Smooth muscle cell (in vitro differentiated cells): Measurements from ENCODE around the gene IL1B. TPM values are rescaled to one million over a fixed set of nuclear protein-coding genes. Genes with fewer than 3 reads are reported as not detected.
"Not testable (repeated sequence)": the region's sequence is repeated elsewhere in the genome, so short reads cannot be mapped to it uniquely, and the experiment has no call there.

Source experiments
- DNase-seq: peaks from one replicate; lab custom pipeline; 2025; ENCODE audit not compliant: unreplicated experiment; lab: John Stamatoyannopoulos, UW
- H2AFZ ChIP-seq: fragments of 200-600 bp; sonication (generic); 2 replicates; pipeline ENCODE4 v1.6.0; 2016; ENCODE audit warnings: antibody characterized with exemption, low read depth, mild to moderate bottlenecking
- H3F3A ChIP-seq: fragments of 200-600 bp; sonication (generic); 2 replicates; pipeline ENCODE4 v1.6.0; 2017; ENCODE audit warnings: antibody characterized with exemption, low read depth
- H3K27ac ChIP-seq: fragments of 200-600 bp; sonication (generic); 2 replicates; pipeline ENCODE4 v1.5.1; 2016; ENCODE audit warnings: low read depth, mild to moderate bottlenecking
- H3K27me3 ChIP-seq: fragments of 200-600 bp; sonication (generic); 2 replicates; pipeline ENCODE4 v1.6.1; 2016; ENCODE audit warnings: low read depth, mild to moderate bottlenecking
- H3K36me3 ChIP-seq: fragments of 200-600 bp; sonication (generic); 2 replicates; pipeline ENCODE4 v1.5.1; 2016; ENCODE audit warnings: low read depth
- H3K4me1 ChIP-seq: fragments of 200-600 bp; sonication (generic); 2 replicates; pipeline ENCODE4 v1.5.1; 2016; ENCODE audit warnings: low read depth
- H3K4me2 ChIP-seq: fragments of 200-600 bp; sonication (generic); 2 replicates; pipeline ENCODE4 v1.6.0; 2016; ENCODE audit warnings: mild to moderate bottlenecking
- H3K4me3 ChIP-seq: fragments of 200-600 bp; sonication (generic); 2 replicates; pipeline ENCODE4 v1.5.1; 2016; ENCODE audit warnings: mild to moderate bottlenecking
- H3K79me2 ChIP-seq: fragments of 200-600 bp; sonication (generic); 2 replicates; pipeline ENCODE4 v1.6.0; 2016; ENCODE audit warnings: low read depth, mild to moderate bottlenecking
- H3K9ac ChIP-seq: fragments of 200-600 bp; sonication (generic); 2 replicates; pipeline ENCODE4 v1.6.0; 2016; ENCODE audit warnings: low read depth
- H3K9me3 ChIP-seq: fragments of 200-600 bp; sonication (generic); replicated peaks from 2 replicates; pipeline ENCODE4 v1.5.1; 2016; ENCODE audit warnings: low read depth
- H4K20me1 ChIP-seq: fragments of 200-600 bp; sonication (generic); 2 replicates; pipeline ENCODE4 v1.6.0; 2016; ENCODE audit warnings: low read depth
- WGBS: methylation state at CpG from one replicate; pipeline ENCODE4 v1.1.7; 2016; ENCODE audit warnings: low lambda C conversion rate; 5-methylcytosine and 5-hydroxymethylcytosine counted together
- polyA plus RNA-seq: library from polyadenylated mRNA; unstranded; fragments of >200 nt; fragmentation: Nextera tagmentation; extraction: Ambion mirVana; gene quantifications from 2 replicates; pipeline ENCODE4 v1.2.1, GENCODE V29; 2016
- total RNA-seq: library from RNA; depleted of rRNA; stranded (reverse); fragments of >200 nt; gene quantifications from 2 replicates; pipeline ENCODE4 v1.2.3, GENCODE V29; 2014
- TF ChIP-seq, protein P1 (sequence below): fragments of 200-600 bp; sonication (generic); IDR thresholded peaks from 2 replicates; pipeline ENCODE4 v1.5.1; 2017; ENCODE audit warnings: borderline replicate concordance, mild to moderate bottlenecking, antibody characterized with exemption; ENCODE audit not compliant: insufficient read depth, poor library complexity, severe bottlenecking

Gene IL1B
- total and polyA plus RNA-seq, 2 experiments from 2014 or later = not detected

- no peak overlapping the region for H3K4me3 ChIP-seq
- no peaks in the 10 kb centered on the region for H3K4me1 ChIP-seq
- TF ChIP-seq, protein P1, sequence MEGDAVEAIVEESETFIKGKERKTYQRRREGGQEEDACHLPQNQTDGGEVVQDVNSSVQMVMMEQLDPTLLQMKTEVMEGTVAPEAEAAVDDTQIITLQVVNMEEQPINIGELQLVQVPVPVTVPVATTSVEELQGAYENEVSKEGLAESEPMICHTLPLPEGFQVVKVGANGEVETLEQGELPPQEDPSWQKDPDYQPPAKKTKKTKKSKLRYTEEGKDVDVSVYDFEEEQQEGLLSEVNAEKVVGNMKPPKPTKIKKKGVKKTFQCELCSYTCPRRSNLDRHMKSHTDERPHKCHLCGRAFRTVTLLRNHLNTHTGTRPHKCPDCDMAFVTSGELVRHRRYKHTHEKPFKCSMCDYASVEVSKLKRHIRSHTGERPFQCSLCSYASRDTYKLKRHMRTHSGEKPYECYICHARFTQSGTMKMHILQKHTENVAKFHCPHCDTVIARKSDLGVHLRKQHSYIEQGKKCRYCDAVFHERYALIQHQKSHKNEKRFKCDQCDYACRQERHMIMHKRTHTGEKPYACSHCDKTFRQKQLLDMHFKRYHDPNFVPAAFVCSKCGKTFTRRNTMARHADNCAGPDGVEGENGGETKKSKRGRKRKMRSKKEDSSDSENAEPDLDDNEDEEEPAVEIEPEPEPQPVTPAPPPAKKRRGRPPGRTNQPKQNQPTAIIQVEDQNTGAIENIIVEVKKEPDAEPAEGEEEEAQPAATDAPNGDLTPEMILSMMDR = no peak
- no peaks in the 10 kb centered on the region for H4K20me1 ChIP-seq
- no peak overlapping the region for H3K9ac ChIP-seq
- H3K9me3 ChIP-seq = no peaks in the 10 kb centered on the region
- no peak for DNase-seq
- H3K4me2 ChIP-seq = no peak overlapping the region
- H3K79me2 ChIP-seq = no peaks in the 10 kb centered on the region
- no peaks in the 10 kb centered on the region for H3K36me3 ChIP-seq
- no peak overlapping the region for H2AFZ ChIP-seq
- H3F3A ChIP-seq = no peaks in the 10 kb centered on the region
- WGBS = 84% methylated on average over 7 of the region's 7 CpGs
- H3K27me3 ChIP-seq = no peaks in the 10 kb centered on the region
- H3K27ac ChIP-seq = no peak overlapping the region
Measured at GRCh38 chr2:112867701-112868631, 31.4 kb upstream of the IL1B start.

DNA sequence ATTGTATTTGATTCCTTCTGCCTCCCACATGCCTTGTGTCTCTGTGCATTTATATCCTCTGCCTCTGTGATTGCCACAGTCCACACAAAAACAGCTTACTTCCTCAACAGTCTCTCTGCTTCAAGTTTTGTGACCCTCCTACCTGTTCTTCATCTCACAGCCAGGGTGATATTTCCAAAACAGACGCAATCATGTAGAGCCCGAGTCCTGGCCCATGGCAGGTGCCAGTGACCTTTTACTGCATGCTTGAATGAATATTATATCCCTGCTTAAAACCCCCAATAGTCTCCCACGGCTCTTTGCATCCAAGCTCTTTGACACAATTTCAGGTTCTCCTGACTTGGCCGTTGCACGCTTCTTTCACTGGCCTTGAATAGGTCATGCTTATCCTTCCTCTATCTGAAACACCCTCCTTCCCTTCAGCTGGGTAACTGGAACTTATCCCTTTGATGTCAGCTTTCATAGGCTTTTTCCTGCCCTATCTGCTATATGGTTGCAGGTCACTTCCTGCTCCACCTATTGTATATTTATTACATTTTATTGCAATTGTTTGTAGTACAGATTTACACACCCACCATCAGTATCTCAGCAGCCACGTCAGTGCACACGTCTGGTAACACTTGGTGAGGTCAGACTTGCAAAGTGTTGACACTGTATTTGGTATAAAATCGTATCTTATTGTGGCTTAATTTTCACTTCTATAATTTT is 29.7 kb upstream of the IL1B start:
- Histone ChIP-seq H3K27ac (no peak overlapping the region), H4K20me1 (no peaks in the 10 kb centered on the region), H3K9ac (no peak overlapping the region), H3K9me3 (no peaks in the 10 kb centered on the region), H3K4me3 (no peak overlapping the region), H3K36me3 (no peaks in the 10 kb centered on the region), H2AFZ (no peak overlapping the region), H3K4me1 (no peaks in the 10 kb centered on the region), H3F3A (no peaks in the 10 kb centered on the region), H3K27me3 (no peaks in the 10 kb centered on the region), H3K79me2 (no peaks in the 10 kb centered on the region), H3K4me2 (no peak overlapping the region)
- WGBS = 92% methylated on average over 8 of the region's 8 CpGs
- DNase-seq = no peak
- TF ChIP-seq, protein P1 = no peak

DNA sequence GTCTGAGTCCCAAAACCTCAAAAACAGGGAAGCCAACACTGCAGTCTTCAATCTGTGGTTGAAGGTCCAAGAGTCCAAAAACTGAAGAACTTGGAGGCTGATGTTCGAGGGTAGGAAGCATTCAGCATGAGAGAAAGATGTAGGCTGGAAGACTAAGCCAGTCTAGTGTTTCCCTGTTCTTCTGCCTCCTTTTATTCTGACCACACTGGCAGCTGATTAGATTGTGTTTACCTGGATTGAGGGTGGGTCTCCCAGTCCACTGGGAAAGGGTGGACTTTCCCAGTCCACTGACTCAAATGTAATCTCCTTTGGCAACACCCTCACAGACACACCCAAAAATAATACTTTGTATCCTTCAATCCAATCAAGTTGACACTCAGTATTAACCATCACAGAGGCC is 27.5 kb upstream of the IL1B start:
- H3K36me3 ChIP-seq = peaks cover 7% of the 10 kb centered on the region
- H3K4me2 ChIP-seq = no peak overlapping the region
- H3K4me3 ChIP-seq = no peak overlapping the region
- no peak overlapping the region for H3K27ac ChIP-seq
- H4K20me1 ChIP-seq = no peaks in the 10 kb centered on the region
- no peaks in the 10 kb centered on the region for H3K79me2 ChIP-seq
- DNase-seq = no peak
- H3K9ac ChIP-seq = no peak overlapping the region
- TF ChIP-seq, protein P1 = no peak
- H3F3A ChIP-seq = no peaks in the 10 kb centered on the region
- H3K4me1 ChIP-seq = no peaks in the 10 kb centered on the region
- H3K9me3 ChIP-seq = peaks cover 10% of the 10 kb centered on the region
- 94% methylated on average over 1 of the region's 1 CpG for WGBS
- H3K27me3 ChIP-seq = no peaks in the 10 kb centered on the region
- no peak overlapping the region for H2AFZ ChIP-seq

- DNase-seq = not testable (repeated sequence)
Measured at GRCh38 chr2:112859406-112860183, 23.0 kb upstream of the IL1B start.

More at GRCh38 chr2:112859406-112860183, 23.0 kb upstream of the IL1B start:
- not testable (repeated sequence) for H3K4me1 ChIP-seq, H4K20me1 ChIP-seq, H3K9ac ChIP-seq, H3F3A ChIP-seq, H3K36me3 ChIP-seq, H3K27me3 ChIP-seq, H2AFZ ChIP-seq, H3K79me2 ChIP-seq, H3K4me2 ChIP-seq, H3K4me3 ChIP-seq, H3K9me3 ChIP-seq, H3K27ac ChIP-seq
- 76% methylated on average over 6 of the region's 6 CpGs for WGBS
